Amniotic epithelial cell (primary cell): ENCODE measurements around the gene DIAPH2.
"Not testable (repeated sequence)": the region's sequence is repeated elsewhere in the genome, so short reads cannot be mapped to it uniquely, and the experiment has no call there.

ENCODE experiments used
- DNase-seq: peaks from one replicate; pipeline ENCODE4 v3.0.0-alpha.2; 2010; ENCODE audit warnings: low read depth

DIAPH2 gene

DNA sequence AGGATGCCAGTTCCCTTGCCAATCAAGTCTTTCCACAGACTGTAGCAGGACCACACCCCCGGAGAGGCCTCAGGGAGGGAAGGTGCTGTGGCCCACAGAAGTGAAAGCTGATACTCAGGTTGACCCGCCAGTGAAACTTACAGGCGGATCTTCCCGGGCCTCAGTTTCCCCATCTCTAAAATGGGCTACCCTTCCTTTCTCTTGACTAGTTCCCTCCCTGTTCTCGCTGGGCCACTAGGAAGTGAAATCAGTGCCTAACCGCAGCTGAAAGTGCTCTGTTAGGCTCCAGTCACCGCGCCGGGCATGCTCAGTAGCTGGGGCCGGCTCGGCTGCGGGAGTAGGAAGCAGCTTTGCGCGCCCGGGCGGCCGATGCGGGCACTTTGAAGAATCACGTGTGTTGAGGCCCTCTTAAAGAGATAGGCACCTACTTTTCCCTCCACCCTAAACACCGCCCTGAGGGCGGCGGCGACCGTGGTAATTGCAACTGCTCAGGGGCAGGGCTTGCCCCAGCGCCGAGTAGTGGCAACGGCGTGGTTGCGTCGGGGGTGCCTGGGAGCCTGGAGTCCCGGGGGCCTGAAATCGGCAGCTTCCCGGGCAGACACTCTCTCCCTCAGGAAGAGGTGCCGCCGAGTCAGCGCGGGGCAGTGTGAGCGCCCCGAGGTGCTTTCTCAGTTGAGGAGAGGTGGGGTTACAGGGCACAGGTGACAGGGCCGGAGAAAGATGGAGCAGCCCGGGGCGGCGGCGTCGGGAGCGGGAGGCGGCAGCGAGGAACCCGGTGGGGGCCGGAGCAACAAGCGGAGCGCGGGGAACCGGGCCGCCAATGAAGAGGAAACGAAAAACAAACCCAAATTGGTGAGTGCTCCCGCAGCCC is at the start of gene DIAPH2:
DIAPH2 (plus strand) TSS at position 504 of the 871 bp plus-strand sequence.
- DNase-seq, result peak; percentile 79

DNA sequence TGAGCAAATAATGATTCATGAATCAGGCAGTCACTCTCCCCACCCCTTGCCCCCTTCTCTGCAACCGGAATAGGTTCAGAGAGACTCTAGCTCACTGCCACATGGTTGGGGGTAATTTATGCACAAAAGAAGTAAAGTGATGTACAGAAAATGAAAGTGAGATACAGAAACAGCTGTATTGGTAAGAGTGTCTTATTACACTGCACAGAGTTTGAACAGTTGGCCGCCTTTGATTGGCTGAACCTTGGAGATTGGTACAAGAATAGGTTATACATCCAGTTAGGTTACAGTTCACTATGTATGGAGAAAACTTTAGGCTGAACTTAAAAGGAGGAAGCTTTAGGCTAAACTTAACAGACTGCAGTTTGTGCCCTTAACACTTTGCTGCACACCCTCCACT is 34.6 kb upstream of the DIAPH2 start:
- DNase-seq, result no peak

DNA sequence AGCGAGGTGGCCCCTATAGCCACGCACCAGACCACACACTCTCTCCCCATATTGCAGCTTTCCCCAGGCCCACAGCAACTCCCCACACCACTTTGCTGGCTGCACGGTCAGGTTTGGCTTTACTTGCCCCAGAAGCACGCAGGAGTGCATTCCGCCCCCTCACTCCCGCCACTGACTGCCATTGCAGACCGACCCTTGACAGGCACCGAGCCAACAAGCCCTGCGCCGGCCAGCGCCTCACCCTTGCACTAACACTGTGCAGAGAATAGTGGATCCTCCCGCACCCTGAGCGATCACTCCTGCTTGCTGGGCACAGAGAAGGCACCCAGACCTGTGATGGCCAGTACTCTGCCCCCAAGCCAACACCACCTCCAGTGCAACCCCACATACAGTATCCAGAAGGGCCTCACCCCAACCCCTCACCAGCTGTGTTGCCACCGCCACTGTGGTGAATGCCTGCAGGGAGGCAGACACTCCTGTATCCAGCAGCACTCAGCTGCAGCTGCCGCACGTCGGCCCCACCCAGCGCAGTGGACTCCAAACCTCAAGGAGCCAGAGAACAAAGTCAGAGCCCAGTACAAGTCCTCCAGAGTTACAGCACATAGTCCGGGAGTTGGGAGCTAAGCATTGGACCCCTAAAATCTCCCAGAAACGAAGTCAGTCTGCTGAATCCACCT is 28.6 kb upstream of the DIAPH2 start:
- DNase-seq, result no peak

DNA sequence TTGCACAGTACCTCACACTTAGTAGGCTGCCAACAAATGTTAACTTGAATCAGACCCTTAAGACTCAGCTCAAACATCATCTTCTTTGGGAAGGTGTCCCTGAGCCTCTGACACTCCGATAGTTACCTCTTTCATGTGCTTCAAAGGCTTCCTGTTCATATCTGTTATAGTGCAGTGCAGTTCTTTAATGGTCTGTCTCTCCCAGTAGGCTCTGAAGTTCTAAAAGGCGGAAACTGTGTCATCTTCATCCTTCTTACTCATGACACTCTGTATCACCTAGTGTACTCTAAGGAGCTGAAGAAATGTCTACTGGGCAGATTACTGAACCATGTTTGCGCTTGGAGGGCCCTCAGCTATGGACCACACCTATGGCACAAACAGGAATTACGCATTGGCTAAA is 2.1 kb upstream of the DIAPH2 start:
- no peak for DNase-seq

DNA sequence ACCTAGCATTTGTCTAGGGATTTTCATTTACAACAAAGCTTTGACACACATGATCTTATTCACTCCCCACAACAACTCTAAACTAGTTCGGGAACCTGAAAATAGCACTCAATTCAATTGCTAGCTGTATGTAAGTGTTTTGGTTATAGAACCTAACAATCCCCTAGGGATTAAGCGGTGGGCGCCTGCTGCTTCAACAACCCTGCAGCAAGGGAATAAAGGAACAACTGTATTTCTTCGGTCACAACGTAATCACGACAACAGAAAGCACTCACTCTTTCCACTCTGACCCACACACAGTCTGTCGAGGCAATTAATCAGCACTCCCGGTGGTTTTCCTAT is 674 bp upstream of the DIAPH2 start:
- no peak for DNase-seq

DNA sequence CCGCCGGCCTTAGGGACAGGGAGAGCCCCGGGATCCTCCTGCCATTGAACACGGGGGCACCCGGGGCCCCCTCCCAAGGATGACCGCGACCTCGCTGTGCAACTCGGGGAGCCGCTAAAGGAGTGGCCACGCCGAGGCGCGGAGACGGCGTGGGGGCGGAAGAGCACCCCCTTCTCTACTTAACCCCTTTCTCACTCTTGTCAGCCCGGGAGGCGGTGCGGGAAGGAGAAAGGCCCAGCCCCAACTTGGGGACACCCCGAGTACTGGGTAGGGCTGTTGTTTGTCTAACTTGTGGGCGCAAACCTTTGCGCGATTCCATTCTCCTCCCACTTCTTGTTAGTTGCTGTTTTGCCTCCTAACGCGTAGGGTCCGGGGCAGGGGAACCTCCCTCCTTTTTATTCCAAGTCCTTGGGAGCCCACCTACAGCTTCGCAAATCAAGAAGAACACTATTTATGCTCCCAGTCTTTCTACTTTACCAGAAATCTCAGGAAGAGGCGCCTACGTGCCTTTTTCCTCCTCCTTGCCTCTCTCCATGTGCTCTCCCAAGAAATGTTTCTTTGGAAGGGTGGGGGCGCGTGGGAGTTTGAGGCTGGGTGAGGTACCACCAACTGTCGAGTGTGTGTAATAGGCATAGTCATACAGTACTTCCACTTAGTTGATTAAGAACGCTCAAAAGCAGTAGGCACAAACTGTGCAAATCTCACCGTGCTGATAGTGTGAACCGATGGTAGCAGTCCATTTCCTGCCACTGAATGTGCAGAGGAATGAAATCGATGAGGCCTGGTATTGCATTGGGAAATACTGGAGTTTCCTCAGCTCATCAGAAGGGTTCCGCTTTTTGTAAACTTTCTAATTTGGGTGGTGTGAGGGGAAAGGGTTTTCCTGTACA is 813 bp downstream of the DIAPH2 start:
- peak; percentile 61 for DNase-seq

DNA sequence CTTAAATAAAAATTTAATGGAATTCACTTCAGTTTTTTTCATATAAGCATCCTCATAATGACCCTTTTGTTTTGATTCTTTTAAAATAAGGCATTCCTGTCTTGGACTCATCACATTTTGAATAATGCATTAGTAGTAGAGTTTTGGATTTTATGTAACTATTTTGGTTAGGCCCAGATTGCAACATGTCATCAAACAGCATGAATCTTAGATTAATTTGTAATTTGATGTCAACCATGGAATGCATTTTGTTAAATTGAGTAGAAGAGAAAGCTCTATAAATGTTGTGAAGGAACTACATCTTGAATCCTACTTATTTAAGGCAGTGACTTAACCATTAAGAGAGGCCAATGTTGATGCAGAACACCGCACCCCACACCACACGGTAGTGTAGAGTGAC is 3.1 kb downstream of the DIAPH2 start:
- no peak for DNase-seq

DNA sequence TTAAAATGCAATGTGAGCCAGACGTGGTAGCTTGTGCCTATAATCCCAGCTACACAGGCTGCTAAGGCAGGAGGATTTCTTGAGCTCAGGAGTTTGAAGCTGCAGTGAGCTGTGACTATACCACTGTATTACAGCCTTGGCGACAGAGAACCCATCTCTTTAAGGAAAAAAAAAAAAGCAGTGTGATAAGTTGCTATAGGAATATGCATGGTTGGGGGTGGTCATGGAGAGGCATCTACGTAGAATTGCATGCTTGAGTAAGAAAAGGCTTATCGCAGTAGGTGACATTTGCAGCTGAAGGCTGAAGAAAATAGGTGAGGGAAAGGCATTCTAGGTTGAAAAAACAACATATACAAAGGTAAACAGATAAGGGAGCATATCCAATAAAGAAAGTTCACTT is 4.1 kb downstream of the DIAPH2 start:
- no peak for DNase-seq

DNA sequence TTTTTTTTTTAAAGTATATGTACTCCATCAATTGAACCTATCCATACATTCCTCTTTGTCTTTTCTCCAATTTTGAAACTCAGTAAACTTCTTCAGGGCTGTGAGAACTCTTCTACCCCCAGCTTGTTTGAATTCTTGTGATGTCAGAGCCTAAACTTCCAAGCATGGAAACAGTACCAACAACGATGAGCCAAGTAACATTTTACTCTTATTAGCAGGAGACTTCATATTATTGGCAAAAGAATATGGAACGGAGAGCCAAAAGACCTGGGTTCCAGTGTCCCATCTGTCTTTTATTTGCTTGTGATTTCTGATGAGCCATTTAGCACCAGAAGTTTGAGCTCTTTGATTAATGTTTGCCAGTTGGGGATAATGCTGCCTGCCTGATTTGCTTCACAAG is 5.3 kb downstream of the DIAPH2 start:
- DNase-seq, result no peak

DNA sequence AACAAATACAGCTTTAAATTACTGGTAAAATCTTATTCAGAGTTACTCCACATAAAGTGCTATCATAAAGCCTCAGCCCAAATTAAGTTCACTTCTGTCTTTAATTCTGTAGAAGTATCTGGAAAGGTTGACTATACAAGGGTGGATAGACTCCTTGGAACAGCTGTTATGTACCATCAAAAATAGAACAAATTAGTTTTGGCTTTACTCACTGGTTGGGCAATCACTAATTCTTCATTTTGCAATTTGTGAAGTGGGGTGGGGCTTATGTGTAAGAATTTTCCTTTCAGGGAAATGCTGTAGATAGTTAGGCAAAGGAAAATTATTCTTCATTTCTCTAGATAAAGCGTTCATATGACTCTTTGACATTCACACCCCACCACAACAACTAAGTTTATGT is 7.8 kb downstream of the DIAPH2 start:
- DNase-seq, result peak; percentile 61

DNA sequence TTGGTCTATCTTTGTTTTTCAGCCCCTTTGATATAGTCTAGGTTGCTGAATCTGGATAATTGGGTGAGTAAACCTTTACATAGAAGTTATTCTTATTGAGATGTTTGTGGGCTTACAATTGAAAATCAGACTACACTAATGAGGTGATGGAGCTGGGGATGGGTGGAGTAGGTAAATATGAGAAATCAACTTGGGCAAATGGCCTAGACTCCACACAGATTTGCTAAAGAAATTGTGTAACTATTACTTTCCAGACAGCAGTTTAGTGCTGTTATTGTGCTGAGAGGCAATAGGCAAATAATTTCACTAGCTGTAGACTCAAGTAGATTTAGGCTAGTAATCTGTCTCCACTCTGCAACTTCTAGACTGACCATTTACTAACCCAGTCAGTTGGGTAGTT is 8.2 kb downstream of the DIAPH2 start:
- DNase-seq, result no peak

DNA sequence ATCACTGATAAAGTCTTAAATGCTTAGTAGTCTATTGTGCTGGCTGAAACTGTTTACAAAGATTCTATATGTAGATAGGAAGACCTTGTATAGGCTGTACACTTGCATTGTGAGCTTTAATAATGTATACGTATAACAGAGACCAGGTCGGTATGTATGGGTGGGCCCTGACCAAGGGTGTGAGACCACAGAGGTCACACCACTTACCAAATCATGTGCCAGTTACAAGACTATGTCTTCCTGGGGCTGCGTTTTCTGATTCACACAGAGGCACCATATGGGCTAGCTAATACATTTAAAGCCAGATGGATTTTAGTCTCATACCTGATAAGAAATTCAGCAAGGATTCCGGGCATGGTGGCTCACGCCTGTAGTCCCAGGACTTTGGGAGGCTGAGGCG is 8.8 kb downstream of the DIAPH2 start:
- no peak for DNase-seq

DNA sequence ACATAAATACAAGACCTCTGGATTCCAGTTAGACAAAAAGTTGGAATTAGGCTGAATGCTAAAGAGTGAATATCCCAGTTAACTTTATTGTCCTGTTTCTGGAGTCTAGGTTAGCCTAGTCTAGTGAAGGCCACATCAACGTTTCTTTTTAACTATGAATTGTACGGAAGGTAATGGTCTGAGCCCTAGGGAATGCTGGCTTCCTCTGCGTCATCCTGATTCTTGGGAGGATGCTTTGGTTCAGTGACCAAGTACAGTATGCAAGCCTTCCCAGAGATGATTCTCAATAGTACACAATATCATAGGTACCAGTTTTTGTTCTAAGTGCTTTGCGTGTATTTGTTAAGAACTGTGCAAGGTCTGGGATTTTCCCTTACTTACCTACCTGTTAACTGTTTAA is 11.8 kb downstream of the DIAPH2 start:
- DNase-seq, result no peak

DNA sequence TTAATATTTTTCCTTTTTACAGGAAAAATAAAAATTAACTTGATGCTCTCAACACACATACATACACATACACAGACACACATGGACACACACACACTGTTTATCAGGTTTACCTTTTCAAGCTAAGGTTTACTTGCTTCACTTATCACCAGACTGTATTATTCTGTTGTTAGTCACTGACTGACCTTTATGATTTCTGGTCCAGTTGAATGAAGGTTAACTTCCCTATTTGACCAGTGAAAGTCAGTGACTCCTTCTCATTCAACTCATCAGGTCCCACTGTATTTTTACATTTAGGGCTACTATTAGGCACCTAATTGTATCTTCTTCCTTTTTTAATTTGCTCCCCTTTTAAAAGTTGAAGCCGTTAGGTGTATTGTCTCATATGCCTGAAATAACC is 16.0 kb downstream of the DIAPH2 start:
- no peak for DNase-seq

DNA sequence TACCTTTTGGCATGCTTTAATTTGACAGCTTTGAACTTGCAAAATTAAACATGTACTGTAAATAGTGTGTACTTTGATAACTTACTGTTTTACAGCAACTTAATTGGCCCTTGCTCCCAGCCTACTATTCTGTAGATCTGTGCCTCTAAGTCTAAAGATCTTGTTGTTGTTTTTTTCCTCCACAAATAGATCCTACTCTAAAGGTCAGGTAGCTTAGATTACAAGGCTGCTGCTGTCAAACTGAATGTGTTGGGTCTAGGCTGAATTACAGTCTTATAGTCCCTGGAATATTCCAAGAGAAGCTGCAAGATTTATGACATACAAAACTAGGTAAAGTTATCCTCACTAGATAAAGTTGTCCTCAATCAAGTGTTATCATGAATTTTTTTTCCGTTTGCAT is 18.7 kb downstream of the DIAPH2 start:
- DNase-seq, result no peak

DNA sequence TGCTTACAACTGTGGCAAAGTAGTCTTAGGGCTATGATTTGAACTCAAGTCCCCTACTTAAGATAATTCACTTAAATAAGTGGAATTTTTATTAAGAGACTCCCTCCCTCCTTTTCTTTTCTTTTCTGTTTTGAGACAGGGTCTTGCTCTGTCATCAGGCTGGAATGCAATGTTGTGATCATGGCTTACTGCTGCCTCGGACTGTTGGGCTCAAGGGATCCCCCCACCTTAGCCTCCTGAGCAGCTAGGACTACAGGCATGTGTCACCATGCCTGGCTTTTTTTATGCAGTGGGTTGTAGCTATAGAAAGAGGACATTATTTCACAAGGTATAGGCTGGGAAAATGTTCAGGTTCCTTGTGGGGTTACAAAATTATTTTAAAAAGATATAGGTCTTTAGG is 19.2 kb downstream of the DIAPH2 start:
- DNase-seq, result no peak

DNA sequence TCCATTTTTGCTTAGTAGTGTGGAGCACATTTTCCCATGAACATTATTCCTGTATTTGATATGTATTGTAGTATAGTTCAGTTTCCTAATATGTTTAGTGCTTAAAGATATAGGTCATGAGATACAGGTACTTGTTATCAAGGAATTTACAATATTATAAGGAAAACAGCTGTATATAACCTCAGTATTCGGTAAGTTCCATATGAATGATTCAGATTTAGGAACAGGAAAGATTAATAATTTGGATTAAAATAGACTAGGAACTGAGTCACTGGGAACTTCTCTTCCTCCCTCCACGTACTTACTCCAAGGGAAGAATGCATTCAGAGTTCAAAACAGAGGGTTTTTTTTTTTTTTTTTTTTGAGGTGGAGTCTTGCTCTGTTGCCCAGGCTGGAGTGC is 20.0 kb downstream of the DIAPH2 start:
- DNase-seq, result no peak

DNA sequence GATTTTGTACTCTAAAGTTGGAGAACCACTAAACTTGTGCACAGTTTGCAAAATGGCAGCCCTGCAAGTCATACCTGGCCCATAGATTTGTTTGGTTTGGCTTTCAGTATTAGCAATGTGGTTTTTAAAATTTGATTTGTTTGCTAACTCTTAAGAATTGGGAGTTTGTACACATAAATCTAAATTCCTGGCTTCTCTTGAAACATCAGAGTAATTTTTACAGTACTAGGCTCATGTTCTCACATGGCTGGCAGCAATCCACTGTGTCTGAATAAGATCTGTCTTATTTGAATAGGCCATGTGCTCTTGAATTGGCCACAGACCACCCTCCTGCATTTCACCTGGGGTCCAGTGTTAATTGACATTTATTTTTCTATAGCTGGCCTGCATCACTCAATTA is 21.3 kb downstream of the DIAPH2 start:
- DNase-seq, result no peak

DNA sequence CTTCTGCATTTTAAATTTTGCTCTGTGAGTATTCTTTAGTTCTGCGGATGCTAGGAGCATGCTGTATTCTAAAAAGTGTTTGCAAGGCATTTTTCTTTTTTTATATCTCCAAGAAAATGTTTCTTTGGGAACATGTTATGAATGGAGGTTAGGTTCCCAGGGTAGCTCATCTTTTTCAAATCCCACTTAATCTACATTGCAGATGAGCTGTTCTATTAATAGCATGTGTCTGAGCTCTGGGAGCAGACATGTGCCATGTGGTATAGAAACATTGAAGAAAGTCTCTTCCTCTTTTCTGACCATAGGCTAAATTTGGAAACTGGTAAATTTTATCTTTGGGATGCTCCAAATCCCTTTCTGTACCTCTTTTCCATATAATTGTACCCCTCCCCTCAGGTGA is 23.2 kb downstream of the DIAPH2 start:
- DNase-seq, result no peak

DNA sequence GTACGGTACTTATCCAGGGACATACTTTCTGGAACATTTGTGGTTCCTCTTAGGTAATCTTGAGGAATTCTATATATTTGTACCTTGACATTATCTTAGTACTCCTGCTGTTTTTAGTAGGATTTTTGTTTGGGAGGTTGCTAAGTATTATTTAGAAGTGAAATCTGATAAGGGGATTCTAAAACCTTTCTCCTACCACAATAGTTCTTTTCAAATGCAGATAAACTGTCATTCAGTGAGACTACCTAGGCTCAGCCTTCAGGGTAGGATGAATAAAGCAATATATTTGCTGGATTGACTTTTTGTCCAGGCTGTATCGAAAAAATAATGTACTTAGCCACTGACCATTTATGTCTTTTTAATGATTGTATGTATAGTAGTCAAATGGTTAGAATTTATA is 25.4 kb downstream of the DIAPH2 start:
- DNase-seq, result no peak

DNA sequence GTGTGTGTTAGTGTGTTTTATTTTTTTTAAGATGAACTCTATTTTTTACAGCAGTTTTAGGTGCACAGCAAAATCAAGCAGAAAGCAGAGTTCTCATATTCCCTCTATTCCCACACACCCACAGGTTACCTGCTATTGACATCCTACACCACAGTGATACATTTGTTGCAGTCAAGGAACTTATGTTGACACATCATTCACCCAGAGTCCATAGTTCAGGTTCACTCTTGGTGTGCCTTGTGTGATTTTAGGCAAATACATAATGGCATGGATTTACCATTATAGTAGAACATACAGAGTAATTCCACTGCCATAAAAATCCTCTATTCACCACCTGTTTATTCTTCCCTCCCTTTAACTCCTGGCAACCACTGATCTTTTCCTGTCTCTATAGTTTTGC is 28.7 kb downstream of the DIAPH2 start:
- DNase-seq, result no peak

DNA sequence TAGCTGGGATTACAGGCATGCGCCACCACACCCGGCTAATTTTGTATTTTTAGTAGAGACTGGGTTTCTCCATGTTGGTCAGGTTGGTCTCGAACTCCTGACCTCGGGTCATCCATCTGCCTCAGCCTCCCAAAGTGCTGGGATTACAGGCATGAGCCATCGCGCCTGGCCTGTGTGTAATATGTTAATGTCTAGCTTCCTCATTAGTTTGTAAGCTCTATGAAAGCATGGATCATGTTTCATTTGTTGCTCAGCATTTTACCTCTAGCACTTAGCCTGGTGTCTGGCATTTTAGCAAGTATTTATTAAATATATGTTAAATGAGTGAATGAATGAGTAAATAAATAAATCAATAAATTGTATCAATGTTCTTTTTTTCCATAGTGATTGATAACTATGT is 29.8 kb downstream of the DIAPH2 start:
- not testable (repeated sequence) for DNase-seq

DNA sequence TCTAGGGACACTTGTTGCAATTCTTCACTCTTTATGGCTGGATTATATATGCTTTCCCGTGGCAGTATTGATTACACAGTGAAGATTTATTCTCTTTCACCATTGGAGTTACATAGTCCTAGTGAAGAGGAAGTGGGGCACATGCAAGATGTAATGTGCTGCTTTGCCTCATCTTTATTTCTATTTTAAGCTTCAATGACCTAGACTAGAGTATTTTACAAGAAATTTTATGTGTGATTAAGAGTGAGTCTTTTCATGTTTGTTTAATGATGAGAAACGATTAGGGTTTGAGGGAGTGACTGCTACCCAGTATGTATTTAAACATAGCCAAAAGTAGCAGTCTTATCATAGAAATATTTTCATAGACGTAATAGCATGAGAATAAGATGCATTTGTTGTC is 30.8 kb downstream of the DIAPH2 start:
- DNase-seq, result peak; percentile 11
